Mesenchymal stem cell (in vitro differentiated cells and primary cell): Measurements from ENCODE around the gene DHRS4.
A peak's percentile ranks its signal among the peaks of the same experiment; 100 is the strongest.

Source experiments
- DNase-seq: peaks from one replicate; pipeline ENCODE4 v3.0.0-alpha.2; 2013
- H2AFZ ChIP-seq: one replicate; pipeline ENCODE4 v1.6.1; 2013; ENCODE audit warnings: low read depth, mild to moderate bottlenecking, control low read depth, inconsistent platforms, low read length, moderate library complexity
- H2AK5ac ChIP-seq: 2 replicates; pipeline ENCODE4 v1.6.1; 2013; ENCODE audit warnings: low read length, moderate library complexity, mild to moderate bottlenecking, inconsistent platforms; ENCODE audit not compliant: severe bottlenecking
- H2BK120ac ChIP-seq: one replicate; pipeline ENCODE4 v1.6.1; 2013; ENCODE audit warnings: low read depth, mild to moderate bottlenecking, inconsistent platforms, low read length, moderate library complexity
- H2BK12ac ChIP-seq, 2 experiments: one replicate each; pipeline ENCODE4 v1.6.1; 2013; ENCODE audit warnings: inconsistent platforms in 2 of 2, low read length in 2 of 2, mild to moderate bottlenecking in 2 of 2, moderate library complexity in 2 of 2, control low read depth in 1 of 2
- H2BK15ac ChIP-seq: one replicate; pipeline ENCODE4 v1.6.1; 2013; ENCODE audit warnings: mild to moderate bottlenecking, low read depth, inconsistent platforms; ENCODE audit not compliant: poor library complexity, severe bottlenecking
- H2BK5ac ChIP-seq: 2 replicates; pipeline ENCODE4 v1.6.1; 2013; ENCODE audit warnings: low read depth, mild to moderate bottlenecking, low read length, control low read depth, inconsistent platforms; ENCODE audit not compliant: poor library complexity, severe bottlenecking
- H3K14ac ChIP-seq, 2 experiments: one replicate each; pipeline ENCODE4 v1.6.1; 2013; ENCODE audit warnings: inconsistent platforms in 2 of 2, low read length in 2 of 2, control low read depth in 1 of 2, mild to moderate bottlenecking in 1 of 2, moderate library complexity in 1 of 2
- H3K18ac ChIP-seq, 2 experiments: one replicate each; pipeline ENCODE4 v1.6.1; 2013; ENCODE audit warnings: inconsistent platforms in 2 of 2, low read length in 2 of 2, control low read depth in 1 of 2, low read depth in 1 of 2, mild to moderate bottlenecking in 1 of 2
- H3K23ac ChIP-seq, 2 experiments: one replicate each; pipeline ENCODE4 v1.6.1; 2013; ENCODE audit warnings: inconsistent platforms in 2 of 2, low read length in 2 of 2, mild to moderate bottlenecking in 2 of 2, moderate library complexity in 2 of 2, control low read depth in 1 of 2
- H3K27ac ChIP-seq: 2 replicates; pipeline ENCODE4 v1.5.1; 2013; ENCODE audit warnings: mild to moderate bottlenecking, moderate library complexity, low read length, control low read depth, inconsistent platforms; ENCODE audit not compliant: poor library complexity, severe bottlenecking
- H3K27me3 ChIP-seq, 2 experiments: 2 replicates each; pipeline versions ENCODE4 v1.6.1 to v1.7.0; 2013; ENCODE audit warnings: low read length in 2 of 2, mild to moderate bottlenecking in 2 of 2, moderate library complexity in 2 of 2, control low read depth in 1 of 2, inconsistent platforms in 1 of 2; ENCODE audit not compliant: control insufficient read depth in 1 of 2, insufficient read depth in 1 of 2
- H3K36me3 ChIP-seq, 2 experiments: 2 replicates each; pipeline versions ENCODE4 v1.6.1 to v1.7.0; 2013; ENCODE audit warnings: low read length in 2 of 2, control low read depth in 1 of 2, inconsistent platforms in 1 of 2, low read depth in 1 of 2, mild to moderate bottlenecking in 1 of 2; ENCODE audit not compliant: insufficient read depth in 2 of 2, control insufficient read depth in 1 of 2
- H3K4ac ChIP-seq, 2 experiments: one replicate each; pipeline ENCODE4 v1.6.1; 2013; ENCODE audit warnings: inconsistent platforms in 2 of 2, low read length in 2 of 2, mild to moderate bottlenecking in 2 of 2, moderate library complexity in 2 of 2, control low read depth in 1 of 2, low read depth in 1 of 2
- H3K4me1 ChIP-seq: 2 replicates; pipeline ENCODE4 v1.6.1; 2013; ENCODE audit warnings: low read depth, low read length, control low read depth; ENCODE audit not compliant: control insufficient read depth, insufficient read depth
- H3K4me2 ChIP-seq: 2 replicates; pipeline ENCODE4 v1.6.1; 2013; ENCODE audit warnings: low read length, mild to moderate bottlenecking, inconsistent platforms; ENCODE audit not compliant: poor library complexity, severe bottlenecking
- H3K4me3 ChIP-seq, 2 experiments: 2 replicates each; pipeline versions ENCODE4 v1.5.1 to v1.7.0; 2013; ENCODE audit warnings: low read length in 2 of 2, mild to moderate bottlenecking in 2 of 2, control low read depth in 1 of 2, low read depth in 1 of 2; ENCODE audit not compliant: insufficient read depth in 1 of 2
- H3K79me1 ChIP-seq: replicated peaks from 2 replicates; pipeline ENCODE4 v1.6.1; 2013; ENCODE audit warnings: mild to moderate bottlenecking, control low read depth, low read length, inconsistent platforms; ENCODE audit not compliant: poor library complexity, severe bottlenecking
- H3K9ac ChIP-seq: 2 replicates; pipeline ENCODE4 v1.7.0; 2013; ENCODE audit warnings: mild to moderate bottlenecking, low read length, moderate library complexity
- H3K9me3 ChIP-seq: 2 replicates; pipeline ENCODE4 v1.7.0; 2013; ENCODE audit warnings: mild to moderate bottlenecking, low read length; ENCODE audit not compliant: control insufficient read depth
- H4K8ac ChIP-seq: one replicate; pipeline ENCODE4 v1.6.1; 2013; ENCODE audit warnings: inconsistent platforms, mild to moderate bottlenecking, low read length, moderate library complexity
- H4K91ac ChIP-seq: one replicate; pipeline ENCODE4 v1.6.1; 2013; ENCODE audit warnings: mild to moderate bottlenecking, low read length, inconsistent platforms
- WGBS: methylation state at CpG from one replicate; pipeline ENCODE4 v1.1.7; 2013; ENCODE audit warnings: mixed read lengths; 5-methylcytosine and 5-hydroxymethylcytosine counted together

DHRS4 gene

GRCh38 chr14:23926543-23926942, 27.0 kb upstream of the DHRS4 start:
- no peak overlapping the region for H3K4ac ChIP-seq
- no peak overlapping the region for H2BK12ac ChIP-seq
- H3K79me1 ChIP-seq, result no peaks in the 10 kb centered on the region
- peaks cover 1% of the 10 kb centered on the region for H3K4me1 ChIP-seq
- H3K27me3 ChIP-seq, result peaks cover 0 to 15% of the 10 kb centered on the region in 2 experiments
- DNase-seq, result no peak
- no peak overlapping the region for H2BK15ac ChIP-seq
- H3K36me3 ChIP-seq, result no peaks in the 10 kb centered on the region
- H3K18ac ChIP-seq, result no peak overlapping the region
- H4K91ac ChIP-seq, result no peak overlapping the region
- H2BK120ac ChIP-seq, result no peak overlapping the region
- no peak overlapping the region for H3K4me2 ChIP-seq
- WGBS, result 83% methylated on average over 11 of the region's 11 CpGs
- H2AFZ ChIP-seq, result no peak overlapping the region
- no peaks in the 10 kb centered on the region for H3K9me3 ChIP-seq
- H2BK5ac ChIP-seq, result no peak overlapping the region
- peak overlapping the region in 1 of 2 experiments; percentile 0 for H3K14ac ChIP-seq
- H2AK5ac ChIP-seq, result no peak overlapping the region
- no peak overlapping the region for H3K4me3 ChIP-seq
- no peak overlapping the region for H3K9ac ChIP-seq
- H3K27ac ChIP-seq, result no peak overlapping the region
- H4K8ac ChIP-seq, result no peak overlapping the region
- H3K23ac ChIP-seq, result no peak overlapping the region

GRCh38 chr14:23929136-23929535, 24.4 kb upstream of the DHRS4 start:
- no peak for DNase-seq
- Histone ChIP-seq H3K27ac (no peak overlapping the region), H3K36me3 (no peaks in the 10 kb centered on the region), H3K9ac (peak overlapping the region; percentile 2), H3K14ac (no peak overlapping the region), H4K91ac (no peak overlapping the region), H3K4me1 (peaks cover 1% of the 10 kb centered on the region), H2BK5ac (no peak overlapping the region), H3K4me3 (no peak overlapping the region), H4K8ac (no peak overlapping the region), H3K4ac (no peak overlapping the region), H3K9me3 (no peaks in the 10 kb centered on the region), H3K18ac (no peak overlapping the region), H3K23ac (no peak overlapping the region), H2BK15ac (no peak overlapping the region), H3K79me1 (no peaks in the 10 kb centered on the region), H3K27me3 (peaks cover 0 to 16% of the 10 kb centered on the region in 2 experiments), H2AK5ac (no peak overlapping the region), H2BK120ac (no peak overlapping the region), H2AFZ (no peak overlapping the region), H3K4me2 (no peak overlapping the region), H2BK12ac (no peak overlapping the region)
- WGBS, result no CpG with 5 or more reads among the region's 5 CpGs

GRCh38 chr14:23929822-23930294, 23.7 kb upstream of the DHRS4 start:
- Histone ChIP-seq H2AK5ac (no peak overlapping the region), H3K23ac (no peak overlapping the region), H4K91ac (no peak overlapping the region), H3K14ac (no peak overlapping the region), H2BK120ac (no peak overlapping the region), H3K18ac (no peak overlapping the region), H3K4ac (no peak overlapping the region), H3K4me3 (no peak overlapping the region), H2BK5ac (no peak overlapping the region), H3K27ac (no peak overlapping the region), H3K9ac (no peak overlapping the region), H3K9me3 (no peaks in the 10 kb centered on the region), H3K4me1 (peaks cover 1% of the 10 kb centered on the region), H4K8ac (no peak overlapping the region), H2BK15ac (no peak overlapping the region), H3K27me3 (peaks cover 0 to 19% of the 10 kb centered on the region in 2 experiments), H3K79me1 (no peaks in the 10 kb centered on the region), H2AFZ (no peak overlapping the region), H3K36me3 (no peaks in the 10 kb centered on the region), H3K4me2 (no peak overlapping the region), H2BK12ac (no peak overlapping the region)
- DNase-seq, result peak; percentile 76
- WGBS, result 2% methylated on average over 3 of the region's 3 CpGs

GRCh38 chr14:23930742-23931141, 22.8 kb upstream of the DHRS4 start:
- no peak overlapping the region for H2AFZ ChIP-seq
- H3K27ac ChIP-seq, result no peak overlapping the region
- H2BK5ac ChIP-seq, result no peak overlapping the region
- no peak overlapping the region for H2AK5ac ChIP-seq
- H4K8ac ChIP-seq, result no peak overlapping the region
- H3K4me1 ChIP-seq, result peaks cover 1% of the 10 kb centered on the region
- no peak overlapping the region for H2BK15ac ChIP-seq
- no peaks in the 10 kb centered on the region for H3K36me3 ChIP-seq
- H3K14ac ChIP-seq, result no peak overlapping the region
- no peaks in the 10 kb centered on the region for H3K79me1 ChIP-seq
- DNase-seq, result peak; percentile 7
- H2BK12ac ChIP-seq, result no peak overlapping the region
- H3K23ac ChIP-seq, result peak overlapping the region in 1 of 2 experiments; percentile 59
- H3K9me3 ChIP-seq, result no peaks in the 10 kb centered on the region
- H3K4me3 ChIP-seq, result peak overlapping the region in 1 of 2 experiments; percentile 10
- no peak overlapping the region for H3K4me2 ChIP-seq
- no peak overlapping the region for H3K4ac ChIP-seq
- H3K9ac ChIP-seq, result peak overlapping the region; percentile 16
- H3K27me3 ChIP-seq, result peaks cover 0 to 24% of the 10 kb centered on the region in 2 experiments
- WGBS, result 61% methylated on average over 4 of the region's 4 CpGs
- H3K18ac ChIP-seq, result no peak overlapping the region
- H4K91ac ChIP-seq, result no peak overlapping the region
- no peak overlapping the region for H2BK120ac ChIP-seq
